BE2C (cell line): ENCODE data around the gene NCOA6.

Source experiments
- DNase-seq: peaks from one replicate; pipeline ENCODE4 v3.0.0-alpha.2; 2020
- H3K27me3 ChIP-seq: fragments of 250-450 bp; sonication (Bioruptor Pico); 2 replicates; pipeline ENCODE4 v1.5.1; 2020; ENCODE audit warnings: mild to moderate bottlenecking
- H3K36me3 ChIP-seq: fragments of 250-450 bp; sonication (Bioruptor Pico); 2 replicates; pipeline ENCODE4 v1.5.1; 2020; ENCODE audit warnings: mild to moderate bottlenecking
- H3K4me1 ChIP-seq: fragments of 250-450 bp; sonication (Bioruptor Pico); 2 replicates; pipeline ENCODE4 v1.5.1; 2020
- H3K4me3 ChIP-seq: 2 replicates; pipeline ENCODE4 v1.5.1; 2011; ENCODE audit warnings: low read depth, low read length
- H3K9me3 ChIP-seq: fragments of 250-450 bp; sonication (Bioruptor Pico); 2 replicates; pipeline ENCODE4 v1.5.1; 2020
- CTCF ChIP-seq: IDR thresholded peaks from 2 replicates; pipeline ENCODE4 v1.5.1; 2012; ENCODE audit warnings: mild to moderate bottlenecking, low read depth, low read length

NCOA6 gene

GRCh38 chr20:34859826-34860545 lies 34.5 kb upstream of the NCOA6 start:
- Histone ChIP-seq H3K27me3 (no peaks in the 10 kb centered on the region), H3K9me3 (no peaks in the 10 kb centered on the region)

GRCh38 chr20:34859367-34859766 lies 33.9 kb upstream of the NCOA6 start:
- Histone ChIP-seq H3K27me3 (no peaks in the 10 kb centered on the region), H3K4me1 (no peaks in the 10 kb centered on the region), H3K36me3 (peaks cover 3% of the 10 kb centered on the region), H3K9me3 (no peaks in the 10 kb centered on the region), H3K4me3 (no peak overlapping the region)
- no peak for TF ChIP-seq CTCF
- DNase-seq: no peak

More at GRCh38 chr20:34859826-34860545, 34.5 kb upstream of the NCOA6 start:
- no peaks in the 10 kb centered on the region for H3K4me1 ChIP-seq
- H3K4me3 ChIP-seq: no peak overlapping the region
- no peak for DNase-seq
- peaks cover 3% of the 10 kb centered on the region for H3K36me3 ChIP-seq
- no peak for TF ChIP-seq CTCF

DNA sequence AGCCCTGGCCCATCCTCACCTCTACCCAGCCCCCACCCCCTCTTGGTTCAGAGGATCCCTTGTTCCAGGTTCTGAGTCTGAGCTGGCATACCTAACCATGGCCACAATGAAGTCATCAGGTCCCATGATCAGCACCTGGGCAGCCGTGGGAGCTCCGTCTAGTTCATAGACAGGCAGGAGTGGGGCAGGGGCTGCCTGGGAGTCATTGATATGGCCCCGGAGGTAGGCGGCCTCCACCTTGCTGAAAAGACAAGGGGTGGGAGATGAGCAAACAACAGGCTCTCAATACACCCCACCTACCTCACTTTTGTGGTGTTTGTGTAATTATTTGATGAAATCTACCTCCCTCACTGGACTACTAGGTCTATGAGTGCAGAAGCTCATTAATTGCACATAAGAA lies 26.8 kb upstream of the NCOA6 start:
- DNase-seq: no peak
- no peak for TF ChIP-seq CTCF
- Histone ChIP-seq H3K9me3 (no peaks in the 10 kb centered on the region), H3K4me1 (no peaks in the 10 kb centered on the region), H3K27me3 (no peaks in the 10 kb centered on the region), H3K36me3 (no peaks in the 10 kb centered on the region), H3K4me3 (no peak overlapping the region)

GRCh38 chr20:34850969-34851368 lies 25.5 kb upstream of the NCOA6 start:
- Histone ChIP-seq H3K4me1 (no peaks in the 10 kb centered on the region), H3K9me3 (no peaks in the 10 kb centered on the region), H3K36me3 (no peaks in the 10 kb centered on the region), H3K4me3 (no peak overlapping the region), H3K27me3 (no peaks in the 10 kb centered on the region)
- no peak for TF ChIP-seq CTCF
- DNase-seq: no peak

DNA sequence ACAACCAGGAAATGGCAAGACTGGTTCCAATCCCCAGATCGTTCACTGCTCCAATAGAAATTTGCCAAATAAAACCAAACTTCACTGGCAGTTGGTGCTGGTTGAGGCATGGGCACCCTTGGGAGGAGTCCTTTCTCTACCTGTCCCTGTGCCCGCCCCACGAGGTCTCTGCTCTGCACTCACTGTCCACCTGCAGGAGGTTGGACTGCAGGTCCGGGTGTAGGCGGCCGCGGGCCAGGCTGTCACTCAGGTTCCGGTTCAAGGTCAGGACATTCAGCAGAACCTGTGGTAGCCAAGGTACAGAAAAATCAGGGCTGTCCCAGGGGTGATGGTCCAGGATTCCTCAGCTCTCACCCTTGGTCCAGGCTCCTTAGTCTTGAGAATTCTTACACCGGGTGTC lies 24.3 kb upstream of the NCOA6 start:
- no peak for TF ChIP-seq CTCF
- Histone ChIP-seq H3K4me3 (no peak overlapping the region), H3K27me3 (no peaks in the 10 kb centered on the region), H3K9me3 (no peaks in the 10 kb centered on the region), H3K36me3 (no peaks in the 10 kb centered on the region), H3K4me1 (no peaks in the 10 kb centered on the region)
- DNase-seq: no peak

DNA sequence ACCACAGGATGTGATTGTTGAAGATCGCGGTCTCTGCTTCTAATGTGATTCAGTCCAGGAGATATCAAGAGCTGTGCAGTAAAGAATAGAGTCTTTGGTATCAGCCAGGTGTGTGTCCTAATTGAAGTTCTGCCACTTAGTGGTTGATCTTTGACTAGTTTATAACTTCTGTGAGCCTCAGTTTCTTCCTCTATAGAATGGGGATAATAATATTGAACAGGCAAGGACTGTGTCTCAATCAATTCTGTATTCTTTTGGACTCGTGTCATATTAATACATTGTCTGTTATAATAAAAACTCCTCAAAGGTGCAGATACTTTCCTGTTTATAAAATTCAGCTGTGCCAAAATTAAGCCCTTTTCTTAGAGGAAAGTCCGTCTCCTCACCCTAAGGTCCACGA lies 23.1 kb upstream of the NCOA6 start:
- no peak for DNase-seq
- no peaks in the 10 kb centered on the region for H3K36me3 ChIP-seq
- no peaks in the 10 kb centered on the region for H3K27me3 ChIP-seq
- H3K4me3 ChIP-seq: no peak overlapping the region
- H3K4me1 ChIP-seq: no peaks in the 10 kb centered on the region
- no peak for TF ChIP-seq CTCF
- H3K9me3 ChIP-seq: peaks cover under 1% of the 10 kb centered on the region; the same call in 1 of the 2 replicates
